ENCODE measurements around the gene CCSER1.
"Not testable (repeated sequence)": the region's sequence is repeated elsewhere in the genome, so short reads cannot be mapped to it uniquely, and the experiment has no call there.

The CCSER1 gene

DNA sequence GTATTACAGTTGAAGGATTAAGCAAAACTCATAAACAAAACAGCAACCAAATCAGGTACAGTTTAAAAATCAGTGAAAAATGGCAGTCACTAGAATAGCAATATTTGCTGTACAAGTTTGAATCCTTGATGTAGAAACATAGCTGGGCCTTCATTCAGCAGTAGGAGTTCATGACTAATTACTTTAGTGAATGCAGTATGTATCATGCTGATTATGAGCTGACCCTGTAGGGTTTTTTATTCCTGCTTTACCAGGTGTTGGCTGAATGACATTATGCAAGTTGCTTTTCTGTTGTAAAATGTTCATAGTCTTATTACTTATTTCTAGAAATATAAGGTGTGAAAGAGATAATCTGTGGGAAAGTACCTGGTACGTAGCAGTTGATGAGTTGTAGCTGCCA lies 179.6 kb downstream of the CCSER1 start:
- no peak for DNase-seq

DNA sequence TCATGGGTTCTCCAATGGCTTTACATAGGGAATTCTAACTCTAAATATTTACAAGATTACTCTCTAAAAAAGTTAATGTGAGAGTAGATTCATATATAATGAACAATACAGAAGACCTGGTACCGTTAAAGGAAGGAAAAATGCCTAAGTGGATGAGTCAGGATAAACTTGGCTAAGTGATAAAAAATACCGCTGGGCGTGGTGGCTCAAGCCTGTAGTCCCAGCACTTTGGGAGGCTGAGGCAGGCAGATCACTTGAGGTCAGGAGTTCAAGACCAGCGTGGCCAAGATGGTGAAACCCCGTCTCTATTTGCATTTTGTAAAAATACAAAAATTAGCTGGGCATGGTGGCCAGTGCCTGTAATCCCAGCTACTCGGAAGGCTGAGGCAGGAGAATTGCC lies 189.9 kb downstream of the CCSER1 start:
- not testable (repeated sequence) for DNase-seq

DNA sequence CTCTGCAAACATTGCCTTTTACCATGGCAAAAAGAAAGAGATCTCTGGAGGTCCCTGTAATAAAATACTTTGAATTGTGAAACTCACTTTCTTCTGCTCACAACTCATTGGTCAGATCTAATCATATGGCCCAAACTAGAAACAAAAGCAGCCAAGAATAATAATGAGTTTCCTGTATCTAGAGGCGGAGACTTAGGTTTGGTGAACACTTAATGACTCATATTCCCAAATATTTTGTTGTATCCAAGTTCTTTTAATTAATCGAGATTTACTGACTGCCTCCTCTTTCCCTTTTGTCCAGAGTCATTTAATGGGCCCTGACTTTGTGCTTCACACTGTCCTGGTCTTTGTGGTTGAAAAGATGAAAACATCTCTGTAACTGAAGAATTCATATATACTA lies 190.6 kb downstream of the CCSER1 start:
- no peak for DNase-seq

DNA sequence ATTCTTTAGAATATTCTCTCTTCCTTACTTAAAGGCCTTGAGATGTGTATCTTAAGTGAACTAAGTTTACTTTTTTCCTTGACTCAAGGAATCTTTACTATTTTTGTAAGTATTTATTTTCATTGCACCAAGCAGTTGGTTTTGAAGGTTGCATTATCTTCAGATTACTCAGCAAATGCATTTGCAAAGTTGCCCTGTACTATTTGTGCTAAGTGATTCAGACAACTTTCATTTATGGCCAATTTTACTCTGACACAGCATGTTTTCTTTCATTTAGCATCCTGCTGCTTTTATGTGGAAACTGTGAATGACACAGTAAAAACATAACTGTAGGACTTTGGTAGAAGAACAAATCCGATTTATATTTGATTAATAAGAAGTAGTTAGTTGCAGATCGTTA lies 191.0 kb downstream of the CCSER1 start:
- DNase-seq = peak; percentile 7

DNA sequence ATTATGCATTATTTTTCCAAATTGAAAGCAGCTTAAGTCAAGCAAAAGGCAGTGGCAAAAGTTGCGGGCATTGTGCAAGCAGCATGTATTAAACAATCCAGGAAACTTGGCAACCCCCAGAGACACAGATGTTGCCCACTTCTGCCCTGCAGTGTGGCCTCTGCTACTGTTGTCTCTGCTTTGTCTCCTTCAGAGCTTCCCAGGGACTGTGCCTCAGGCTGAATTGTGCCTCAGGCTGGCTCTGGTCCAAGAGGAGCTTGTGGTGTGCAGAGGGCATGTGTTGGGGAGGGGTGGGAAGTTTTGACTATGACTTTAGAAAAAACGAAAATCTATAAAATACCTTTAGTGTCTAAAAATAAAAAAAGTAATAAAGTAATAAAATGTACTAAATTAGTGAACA lies 201.4 kb downstream of the CCSER1 start:
- peak; percentile 67 for DNase-seq

DNA sequence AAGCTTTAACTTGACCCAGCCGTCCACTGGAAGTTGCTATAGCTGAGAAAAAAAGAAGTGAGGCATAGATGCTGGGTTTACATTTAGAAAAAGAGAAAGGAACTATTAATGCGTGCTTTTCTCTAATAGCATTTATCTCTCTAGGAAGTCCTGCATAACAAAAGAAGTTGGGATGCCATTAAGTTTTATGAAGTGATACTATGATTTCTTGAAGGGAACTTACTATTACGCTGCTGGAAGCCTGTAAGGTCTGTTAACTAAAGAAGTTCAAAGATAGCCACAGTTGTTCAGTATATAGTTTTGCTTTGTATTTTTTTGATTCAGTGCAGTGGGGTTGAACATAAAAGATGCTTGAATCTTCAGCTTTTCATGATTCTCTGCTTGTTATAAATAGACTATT lies 203.4 kb downstream of the CCSER1 start:
- DNase-seq = no peak

DNA sequence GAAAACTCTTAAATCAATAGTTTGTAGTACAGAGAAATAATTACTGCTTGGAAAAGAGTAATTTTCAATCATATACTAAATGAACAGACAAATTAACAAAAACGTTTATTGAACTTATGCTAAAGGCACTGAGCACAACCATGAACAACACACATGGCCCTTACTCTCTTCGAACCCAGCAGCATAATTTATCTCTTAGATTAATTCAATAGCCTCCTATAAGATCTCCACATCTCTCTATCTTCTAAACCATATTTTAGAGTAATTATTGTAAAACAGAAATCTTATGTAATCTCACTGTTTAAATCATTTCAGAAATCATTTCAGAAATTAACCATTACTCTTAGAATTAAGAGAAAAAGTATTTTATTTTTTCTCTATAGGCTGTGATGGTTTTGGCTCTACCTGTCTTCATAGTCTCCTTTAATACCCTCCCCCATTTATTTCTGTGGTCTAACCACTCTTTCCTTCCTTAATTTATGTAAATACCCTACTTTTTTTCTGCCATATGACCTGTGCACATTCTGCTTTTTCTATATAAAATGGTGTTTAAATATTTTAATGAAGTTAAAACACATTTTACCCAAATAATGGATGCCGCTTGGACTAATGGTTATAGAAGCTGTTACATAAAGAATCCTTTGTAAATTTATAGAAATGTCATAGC lies 218.5 kb downstream of the CCSER1 start:
- no peak for DNase-seq

DNA sequence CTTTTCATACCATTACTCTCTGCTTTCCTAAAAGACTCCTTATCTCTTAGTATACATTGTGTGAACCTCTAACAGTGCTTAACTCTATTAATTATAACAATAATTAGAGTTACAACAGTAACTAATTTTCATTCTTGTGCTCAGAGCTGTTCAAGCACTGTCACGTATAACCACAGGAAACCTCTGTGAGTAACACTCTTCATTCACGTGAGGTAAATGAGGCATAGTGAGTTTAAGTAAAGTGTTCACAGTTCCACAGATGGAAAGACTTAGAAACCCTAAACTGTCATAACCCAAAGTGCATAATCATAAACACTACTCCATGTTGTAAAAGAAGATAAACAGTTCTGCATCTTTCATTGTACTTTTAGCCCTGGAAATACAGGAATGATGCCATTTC lies 222.4 kb downstream of the CCSER1 start:
- no peak for DNase-seq

DNA sequence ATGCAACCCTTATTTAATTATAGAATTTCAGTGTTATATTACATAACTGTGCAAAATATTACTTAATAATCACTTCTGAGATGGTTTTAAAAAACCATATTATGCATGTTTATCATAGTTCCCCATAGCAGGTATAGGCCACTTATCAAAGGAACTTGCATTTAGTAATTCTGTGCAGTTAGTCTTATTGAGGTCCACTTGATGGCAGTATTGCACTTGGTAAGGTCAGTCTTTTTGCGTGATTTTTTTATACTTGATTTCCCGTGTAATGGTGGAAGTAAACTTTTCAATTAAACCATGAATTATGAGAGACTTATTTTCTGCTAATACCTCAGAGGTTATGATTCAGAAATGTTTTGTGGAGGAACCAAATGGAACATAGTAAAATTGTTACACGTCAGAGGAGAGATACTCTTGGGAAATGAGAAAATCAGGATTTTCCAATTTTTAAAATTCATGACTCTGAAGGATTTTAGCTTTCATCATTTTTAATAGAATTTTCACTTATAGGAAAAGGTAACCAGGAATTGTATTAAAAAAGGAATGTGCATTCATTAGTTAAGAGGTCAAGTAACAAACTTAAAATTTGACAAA lies 230.0 kb downstream of the CCSER1 start:
- peak; percentile 48 for DNase-seq

DNA sequence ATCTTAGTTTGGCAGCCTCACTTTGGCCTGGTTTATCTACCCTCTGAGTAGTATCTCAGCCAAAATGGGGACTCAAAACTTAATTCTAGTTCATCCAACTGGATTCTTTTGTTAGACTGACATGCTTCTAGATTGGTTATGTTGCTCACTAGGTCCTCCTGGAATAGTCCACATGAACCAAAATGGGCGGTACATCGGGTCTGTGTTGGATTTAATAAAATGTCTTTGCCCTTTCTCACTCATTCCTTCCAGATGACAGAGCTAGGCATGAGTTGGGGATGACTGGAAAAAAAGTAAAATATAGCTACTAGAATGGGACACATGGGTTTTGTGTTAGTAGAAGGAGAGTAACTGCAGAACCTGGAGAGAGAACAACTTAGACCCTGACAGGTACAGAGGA lies 247.9 kb downstream of the CCSER1 start:
- DNase-seq = no peak

DNA sequence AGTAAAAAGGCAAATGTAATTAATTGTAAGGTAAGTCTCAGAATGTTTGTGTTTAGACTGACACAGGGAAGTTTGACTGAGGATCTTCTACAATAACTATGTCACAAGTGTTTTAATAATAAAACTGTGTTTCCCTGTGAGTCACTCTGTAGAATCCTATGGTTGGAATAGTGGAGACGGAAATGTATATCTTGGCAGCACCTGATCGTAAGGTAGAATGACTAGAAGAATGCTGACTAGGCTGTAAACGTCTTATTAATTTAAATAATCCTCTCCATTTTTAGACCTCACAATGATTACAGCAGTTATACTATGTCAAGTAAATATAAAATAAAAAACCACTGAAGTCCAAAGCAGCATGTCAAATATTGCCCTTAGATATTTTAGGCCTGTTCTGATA lies 266.0 kb downstream of the CCSER1 start:
- DNase-seq = no peak

DNA sequence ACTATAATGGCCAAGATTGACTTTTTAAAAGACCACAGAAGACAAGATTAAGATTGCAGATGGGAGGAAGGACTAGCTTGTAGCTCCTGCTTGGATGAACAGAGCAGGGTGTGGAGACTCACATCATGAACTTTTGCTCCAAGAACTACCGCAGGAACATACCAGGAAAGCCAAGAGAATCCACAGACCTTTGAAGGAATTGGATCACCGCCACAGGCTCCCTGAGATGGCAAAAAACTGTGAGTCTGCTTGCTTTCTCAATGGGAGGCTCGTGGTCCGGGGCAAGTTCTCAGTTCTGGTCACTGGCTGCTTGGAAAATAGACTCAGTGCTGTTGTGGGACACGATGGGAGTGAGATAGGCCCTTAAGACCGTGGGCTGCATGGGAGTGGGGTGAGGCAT lies 276.6 kb downstream of the CCSER1 start:
- DNase-seq = no peak

DNA sequence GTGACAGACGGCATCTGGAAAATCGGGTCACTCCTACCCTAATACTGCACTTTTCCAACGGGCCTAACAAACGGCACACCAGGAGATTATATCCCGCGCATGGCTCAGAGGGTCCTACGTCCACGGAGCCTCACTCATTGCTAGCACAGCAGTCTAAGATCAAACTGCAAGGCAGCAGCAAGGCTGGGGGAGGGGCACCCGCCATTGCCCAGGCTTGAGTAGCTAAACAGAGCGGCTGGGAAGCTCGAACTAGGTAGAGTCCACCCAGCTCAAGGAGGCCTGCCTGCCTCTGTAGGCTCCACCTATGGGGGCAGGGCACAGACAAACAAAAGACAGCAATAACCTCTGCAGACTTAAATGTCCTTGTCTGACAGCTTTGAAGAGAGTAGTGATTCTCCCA lies 280.7 kb downstream of the CCSER1 start:
- DNase-seq = not testable (repeated sequence)

DNA sequence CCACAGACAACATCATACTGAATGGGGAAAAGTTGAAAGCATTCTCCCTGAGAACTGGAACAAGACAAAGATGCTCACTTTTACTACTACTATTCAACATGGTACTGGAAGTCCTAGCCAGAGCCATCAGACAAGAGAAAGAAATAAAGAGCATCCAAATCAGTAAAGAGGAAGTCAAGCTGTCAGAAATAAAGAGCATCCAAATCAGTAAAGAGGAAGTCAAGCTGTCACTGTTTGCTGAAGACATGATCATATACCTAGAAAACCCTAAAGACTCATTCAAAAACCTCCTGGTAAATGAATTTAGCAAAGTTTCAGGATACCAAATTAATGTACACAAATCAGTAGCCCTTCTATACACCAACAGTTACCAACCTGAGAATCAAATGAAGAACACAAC lies 285.6 kb downstream of the CCSER1 start:
- DNase-seq = not testable (repeated sequence)

DNA sequence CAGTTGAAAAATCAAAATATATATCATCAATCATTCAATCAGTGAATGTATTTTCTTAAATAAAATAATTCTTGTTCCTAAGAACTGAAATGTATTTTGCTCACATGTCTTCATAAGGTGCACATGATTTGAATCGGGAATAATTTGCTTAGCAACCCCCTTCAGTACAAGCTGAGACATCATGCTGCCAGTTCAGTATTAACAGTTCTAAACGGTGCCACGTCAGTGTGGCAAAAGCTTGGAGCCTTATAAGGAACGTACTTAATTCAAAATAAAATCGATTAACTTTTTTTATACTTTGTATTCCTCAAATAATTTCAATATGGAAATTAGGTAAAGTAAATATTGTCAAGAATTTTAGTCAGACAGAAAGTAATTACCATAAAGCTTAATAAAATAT lies 287.9 kb downstream of the CCSER1 start:
- DNase-seq = no peak

DNA sequence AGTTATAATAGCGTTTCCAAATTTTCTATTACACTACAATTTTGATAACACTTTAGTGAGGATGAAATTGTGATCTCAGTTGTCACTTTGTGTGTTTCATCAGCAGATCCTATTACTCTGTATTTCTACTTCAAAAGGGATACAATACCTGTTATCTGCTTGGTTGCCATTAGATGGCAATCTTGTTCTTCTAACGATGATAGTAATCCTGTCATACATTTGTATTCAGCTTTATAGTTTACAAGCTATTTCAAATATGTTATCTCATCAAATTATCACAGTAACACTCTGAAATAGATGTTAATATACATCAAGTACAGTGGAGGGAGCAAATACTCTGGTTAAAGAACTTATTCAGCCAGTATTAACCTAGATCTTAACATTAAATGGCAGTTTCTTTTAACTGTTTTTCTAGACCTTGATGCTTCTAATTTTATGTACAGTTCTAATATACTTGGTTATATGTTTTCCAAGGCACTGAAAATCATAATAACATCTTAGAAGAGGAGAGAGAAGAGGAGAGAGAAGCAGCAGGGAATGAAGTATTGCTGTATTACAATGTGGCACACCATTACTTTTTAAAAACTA lies 292.0 kb downstream of the CCSER1 start:
- peak; percentile 27 for DNase-seq

DNA sequence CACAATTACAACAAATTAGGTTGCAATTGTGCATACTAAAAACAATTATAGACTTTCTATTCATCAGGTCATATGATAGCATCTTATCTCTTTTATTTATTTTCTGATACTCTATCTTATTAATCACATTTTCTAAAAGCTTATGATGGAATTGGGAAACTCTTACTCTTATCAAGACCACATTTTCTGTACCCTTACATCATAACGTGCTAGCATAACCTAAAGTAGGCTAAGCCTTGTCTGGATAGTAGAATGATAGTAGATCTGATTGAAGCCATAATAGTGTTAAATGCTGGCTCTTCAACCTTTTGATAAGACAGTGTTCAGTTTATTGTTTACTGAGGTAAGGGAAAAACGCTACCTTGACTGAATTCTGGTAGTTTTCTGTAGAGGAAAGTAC lies 294.0 kb downstream of the CCSER1 start:
- no peak for DNase-seq

DNA sequence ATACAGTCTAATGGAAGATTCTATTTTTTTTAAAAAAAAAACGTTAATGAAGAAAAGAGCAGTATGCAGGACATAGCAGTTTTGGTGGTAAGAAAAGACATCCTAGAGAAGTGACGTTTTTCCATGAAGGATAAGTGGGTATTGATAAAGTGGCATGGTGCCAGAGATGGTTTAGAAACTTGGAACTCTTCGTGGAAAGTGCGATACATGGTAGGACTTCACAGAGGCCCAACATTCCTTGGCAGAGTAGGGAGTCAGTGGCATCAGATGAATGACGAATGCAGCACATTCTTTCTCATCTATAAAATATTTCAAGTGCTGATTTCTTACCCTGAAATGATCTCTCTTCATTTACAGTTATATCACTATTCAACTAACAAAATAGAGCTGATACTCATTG lies 298.7 kb downstream of the CCSER1 start:
- DNase-seq = no peak

DNA sequence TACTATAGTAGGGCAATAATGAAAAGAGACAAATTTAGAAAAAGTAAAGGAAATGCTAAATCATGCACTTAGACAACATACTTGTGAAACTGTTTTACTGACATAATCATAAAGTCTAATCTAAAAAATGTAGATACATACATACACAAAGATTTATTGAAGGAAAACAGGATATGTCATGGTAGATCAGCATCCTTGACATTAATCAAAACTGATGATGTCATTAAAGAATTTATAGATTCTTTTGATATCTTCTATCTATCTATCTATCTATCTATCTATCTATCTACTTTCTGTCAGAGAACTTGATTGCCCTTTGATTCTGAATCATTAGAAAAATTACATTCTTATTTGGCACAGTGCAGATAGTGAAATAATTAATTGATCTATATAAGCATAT lies 311.3 kb downstream of the CCSER1 start:
- DNase-seq = no peak

DNA sequence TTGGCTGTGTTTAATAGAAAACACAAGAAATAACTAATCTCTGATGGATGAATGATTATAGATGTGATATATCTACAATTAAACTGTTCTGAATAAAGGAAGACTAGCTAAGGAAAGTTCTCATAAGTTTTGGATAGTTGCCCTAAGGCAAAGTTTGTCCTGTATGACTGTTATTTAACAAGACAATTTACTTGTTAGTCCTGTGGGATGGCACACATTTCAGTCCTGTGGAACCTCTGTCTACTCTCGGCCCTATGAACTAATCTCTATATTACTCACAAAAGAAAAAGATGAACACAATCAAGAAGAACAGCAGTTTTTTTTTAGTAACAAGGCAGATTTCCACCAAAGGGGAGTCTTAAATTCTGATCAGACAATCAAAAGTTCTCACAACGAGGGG lies 314.6 kb downstream of the CCSER1 start:
- DNase-seq = no peak

DNA sequence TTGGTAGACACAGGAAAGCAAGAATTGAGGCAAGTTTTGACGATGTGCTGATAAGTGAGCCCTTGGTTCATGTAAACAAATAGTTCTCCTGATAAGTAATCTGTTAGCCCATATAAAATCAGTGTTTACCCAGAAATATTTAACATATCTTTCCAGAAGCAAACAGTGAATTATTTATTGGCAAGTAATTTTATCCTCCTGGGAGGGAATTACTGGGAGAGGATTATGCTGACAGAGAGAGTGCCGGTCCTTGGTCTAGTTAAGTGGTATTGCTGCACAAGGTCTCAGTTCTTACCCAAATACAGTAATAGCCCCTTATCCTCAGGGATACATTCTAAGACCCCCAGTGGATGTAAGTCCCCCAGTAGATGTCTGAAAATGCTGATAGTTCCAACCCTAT lies 315.4 kb downstream of the CCSER1 start:
- DNase-seq = no peak

DNA sequence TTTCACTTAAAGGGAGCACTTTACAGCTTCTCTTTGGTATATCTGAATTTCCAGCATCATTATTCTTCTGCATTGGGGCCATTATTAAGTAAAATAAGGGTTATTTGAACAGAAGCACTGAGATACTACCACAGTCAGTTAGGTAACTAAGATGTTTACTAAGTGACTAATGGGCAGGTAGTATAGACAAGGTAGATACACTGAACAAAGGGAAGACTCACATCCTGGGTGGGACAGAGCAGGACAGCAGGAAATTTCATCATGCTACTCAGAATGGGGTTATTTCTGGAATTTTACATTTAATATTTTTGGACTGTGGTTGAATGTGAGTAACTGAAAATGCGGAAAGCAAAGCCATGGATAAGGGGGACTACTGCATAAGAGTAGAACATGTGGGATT lies 316.0 kb downstream of the CCSER1 start:
- DNase-seq = no peak

DNA sequence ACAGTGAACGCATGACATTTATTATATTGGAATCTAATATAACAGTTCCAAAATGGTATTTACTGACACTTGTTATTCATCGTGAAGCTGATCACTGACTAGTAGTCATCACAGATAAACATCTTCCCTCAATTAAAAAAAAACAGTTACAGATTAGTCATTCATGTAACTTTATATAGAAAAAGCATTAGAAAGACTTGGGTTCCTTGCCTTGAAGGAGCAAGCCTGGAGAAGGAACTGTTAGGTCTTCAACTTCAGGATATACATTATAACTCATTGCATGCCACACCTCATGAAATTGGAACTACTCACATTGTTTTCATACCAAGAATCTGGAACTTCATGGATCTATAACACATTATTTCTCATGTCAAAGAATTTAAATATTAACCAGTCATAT lies 317.7 kb downstream of the CCSER1 start:
- DNase-seq = no peak

DNA sequence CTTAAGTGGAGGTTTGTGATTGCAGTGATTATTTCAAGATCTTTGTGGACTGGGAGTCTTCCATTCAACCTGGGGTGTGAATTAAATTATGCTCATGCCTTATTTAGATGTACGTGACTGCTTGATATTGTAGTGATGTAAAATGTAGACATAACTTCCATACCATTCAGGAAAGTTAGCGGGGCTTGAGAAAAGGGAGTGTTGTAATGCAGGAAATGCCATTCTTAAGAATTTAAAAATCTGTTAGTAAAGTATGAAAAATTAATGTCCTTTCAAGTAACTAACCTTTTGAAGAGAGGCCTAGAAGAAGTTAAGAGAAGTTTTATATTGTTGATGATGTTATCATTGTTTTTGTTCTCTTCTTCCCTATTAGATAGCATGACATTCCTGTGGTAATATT lies 318.2 kb downstream of the CCSER1 start:
- no peak for DNase-seq

DNA sequence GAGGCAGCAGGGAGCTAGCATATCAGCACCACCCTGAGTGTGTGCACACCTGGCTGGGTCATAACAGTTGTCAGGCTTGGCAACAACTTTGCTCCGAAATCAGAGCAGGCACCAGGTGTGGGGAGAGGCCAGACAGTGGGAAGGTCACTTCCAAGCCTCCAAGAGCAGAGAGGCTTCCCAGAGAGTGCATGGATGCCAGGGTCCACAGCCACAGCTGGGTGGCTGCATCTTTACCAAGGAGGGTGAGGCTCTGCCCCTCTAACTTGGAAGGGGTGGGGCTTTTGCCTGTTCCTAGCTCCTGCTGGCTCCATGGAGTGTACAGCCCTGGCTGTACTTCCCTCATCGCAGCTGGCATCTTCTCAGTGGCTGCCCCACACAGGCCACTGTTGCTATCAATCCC lies 322.4 kb downstream of the CCSER1 start:
- DNase-seq = no peak

Measured in inflammatory macrophage treated with lipopolysaccharide for 4 hours (primary cell).